Astrocyte of the spinal cord (primary cell): ENCODE results near the gene GLT8D1.
A peak's percentile ranks its signal among the peaks of the same experiment; 100 is the strongest.

Experiments used
- DNase-seq: peaks from one replicate; pipeline ENCODE4 v3.0.0; 2011; ENCODE audit warnings: low read depth, low spot score
- H3K4me3 ChIP-seq: 2 replicates; pipeline ENCODE4 v1.5.1; 2011; ENCODE audit warnings: low read depth, mild to moderate bottlenecking, low read length, moderate library complexity
- in situ Hi-C: cut with HindIII; loops from 2 replicates; pipeline ENCODE4 v1.10.0; 2017; ENCODE audit warnings: low sequenced_read_pairs
- TF ChIP-seq, protein P1 (sequence below): IDR thresholded peaks from 2 replicates; pipeline ENCODE4 v1.5.1; 2012; ENCODE audit warnings: low read depth, mild to moderate bottlenecking, low read length, inconsistent platforms

Gene GLT8D1, protein sequence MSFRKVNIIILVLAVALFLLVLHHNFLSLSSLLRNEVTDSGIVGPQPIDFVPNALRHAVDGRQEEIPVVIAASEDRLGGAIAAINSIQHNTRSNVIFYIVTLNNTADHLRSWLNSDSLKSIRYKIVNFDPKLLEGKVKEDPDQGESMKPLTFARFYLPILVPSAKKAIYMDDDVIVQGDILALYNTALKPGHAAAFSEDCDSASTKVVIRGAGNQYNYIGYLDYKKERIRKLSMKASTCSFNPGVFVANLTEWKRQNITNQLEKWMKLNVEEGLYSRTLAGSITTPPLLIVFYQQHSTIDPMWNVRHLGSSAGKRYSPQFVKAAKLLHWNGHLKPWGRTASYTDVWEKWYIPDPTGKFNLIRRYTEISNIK

DNA sequence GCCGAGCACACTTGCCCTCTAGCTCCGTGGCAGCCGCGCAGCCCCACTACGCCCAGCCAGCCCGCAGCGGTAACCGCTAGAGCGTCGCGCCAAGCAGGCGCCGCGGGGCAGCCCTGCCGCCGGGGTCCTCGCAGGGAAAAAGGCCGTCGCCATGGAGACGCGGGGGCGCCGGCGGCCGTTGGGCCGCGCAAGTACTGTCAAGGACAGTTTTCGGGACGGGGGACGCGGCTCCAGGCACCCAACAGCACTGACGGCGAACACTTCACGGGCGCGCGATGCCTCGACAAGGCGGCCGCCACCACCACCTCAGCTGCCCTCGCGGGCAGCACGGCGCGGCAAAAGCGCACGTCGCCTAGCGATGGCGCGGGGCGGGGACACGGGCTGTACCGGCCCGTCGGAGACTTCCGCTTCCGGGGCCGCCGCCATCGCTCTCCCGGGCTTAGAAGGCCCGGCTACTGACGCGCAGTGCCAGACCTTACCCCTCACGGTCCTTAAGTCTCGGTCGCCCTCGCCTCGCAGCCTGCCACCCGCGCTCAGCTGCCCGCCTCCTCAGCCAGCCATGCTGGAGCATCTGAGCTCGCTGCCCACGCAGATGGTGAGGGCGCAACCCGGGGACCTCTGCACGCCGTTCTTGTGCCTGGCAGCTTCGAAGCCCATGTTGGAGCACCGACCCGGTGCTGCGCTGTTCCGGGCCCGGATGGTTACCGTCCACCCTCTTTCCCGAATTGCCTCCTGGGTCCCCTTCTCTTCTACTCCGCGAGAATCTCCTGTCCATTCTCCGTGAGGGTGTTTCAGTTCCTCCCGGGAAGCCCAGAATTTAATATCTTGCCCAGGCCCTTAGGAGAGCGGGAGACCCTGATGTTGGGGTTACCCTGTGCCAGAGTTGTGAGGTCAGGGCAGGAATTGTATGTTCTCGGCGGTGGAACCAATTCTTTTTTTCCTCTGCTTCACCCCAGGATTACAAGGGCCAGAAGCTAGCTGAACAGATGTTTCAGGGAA, at the start of gene GLT8D1, which contains the start of gene SPCS1:
Gene GLT8D1 (minus strand): TSS at position 104 of the 999 bp plus-strand sequence. CDS start 5,331 bp downstream, outside the sequence.
Gene SPCS1 (plus strand): TSS at position 419 of the 999 bp plus-strand sequence. CDS start 141 bp downstream, at position 560.
- in situ Hi-C loops, result no loop called here
- TF ChIP-seq, protein P1, sequence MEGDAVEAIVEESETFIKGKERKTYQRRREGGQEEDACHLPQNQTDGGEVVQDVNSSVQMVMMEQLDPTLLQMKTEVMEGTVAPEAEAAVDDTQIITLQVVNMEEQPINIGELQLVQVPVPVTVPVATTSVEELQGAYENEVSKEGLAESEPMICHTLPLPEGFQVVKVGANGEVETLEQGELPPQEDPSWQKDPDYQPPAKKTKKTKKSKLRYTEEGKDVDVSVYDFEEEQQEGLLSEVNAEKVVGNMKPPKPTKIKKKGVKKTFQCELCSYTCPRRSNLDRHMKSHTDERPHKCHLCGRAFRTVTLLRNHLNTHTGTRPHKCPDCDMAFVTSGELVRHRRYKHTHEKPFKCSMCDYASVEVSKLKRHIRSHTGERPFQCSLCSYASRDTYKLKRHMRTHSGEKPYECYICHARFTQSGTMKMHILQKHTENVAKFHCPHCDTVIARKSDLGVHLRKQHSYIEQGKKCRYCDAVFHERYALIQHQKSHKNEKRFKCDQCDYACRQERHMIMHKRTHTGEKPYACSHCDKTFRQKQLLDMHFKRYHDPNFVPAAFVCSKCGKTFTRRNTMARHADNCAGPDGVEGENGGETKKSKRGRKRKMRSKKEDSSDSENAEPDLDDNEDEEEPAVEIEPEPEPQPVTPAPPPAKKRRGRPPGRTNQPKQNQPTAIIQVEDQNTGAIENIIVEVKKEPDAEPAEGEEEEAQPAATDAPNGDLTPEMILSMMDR, result no peak
- peak within 1 kb of the TSS; percentile 99 for H3K4me3 ChIP-seq
- DNase-seq, result peak; percentile 88

DNA sequence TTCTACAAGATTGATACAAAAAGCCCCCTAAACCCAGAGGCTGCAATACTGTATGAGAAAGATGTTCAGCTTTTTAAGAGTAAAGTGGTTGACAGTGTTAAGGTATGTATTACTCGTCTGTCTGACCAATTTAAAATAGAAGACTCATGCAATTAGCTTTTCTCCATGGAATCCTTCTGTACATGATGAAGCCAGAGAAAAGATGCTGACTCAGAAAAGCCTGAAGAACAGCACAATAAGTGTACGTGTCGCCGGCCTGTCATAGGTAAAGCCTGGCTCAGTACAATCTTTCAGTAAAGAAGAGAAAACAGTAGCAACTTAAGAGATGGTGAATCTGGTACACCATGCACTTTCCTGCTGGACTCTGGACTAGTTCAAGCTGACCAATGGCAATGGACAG, 48.8 kb upstream of the GLT8D1 start:
- in situ Hi-C loops, result no loop called here
- no peak overlapping the region for H3K4me3 ChIP-seq
- no peak for DNase-seq
- TF ChIP-seq, protein P1, result no peak

DNA sequence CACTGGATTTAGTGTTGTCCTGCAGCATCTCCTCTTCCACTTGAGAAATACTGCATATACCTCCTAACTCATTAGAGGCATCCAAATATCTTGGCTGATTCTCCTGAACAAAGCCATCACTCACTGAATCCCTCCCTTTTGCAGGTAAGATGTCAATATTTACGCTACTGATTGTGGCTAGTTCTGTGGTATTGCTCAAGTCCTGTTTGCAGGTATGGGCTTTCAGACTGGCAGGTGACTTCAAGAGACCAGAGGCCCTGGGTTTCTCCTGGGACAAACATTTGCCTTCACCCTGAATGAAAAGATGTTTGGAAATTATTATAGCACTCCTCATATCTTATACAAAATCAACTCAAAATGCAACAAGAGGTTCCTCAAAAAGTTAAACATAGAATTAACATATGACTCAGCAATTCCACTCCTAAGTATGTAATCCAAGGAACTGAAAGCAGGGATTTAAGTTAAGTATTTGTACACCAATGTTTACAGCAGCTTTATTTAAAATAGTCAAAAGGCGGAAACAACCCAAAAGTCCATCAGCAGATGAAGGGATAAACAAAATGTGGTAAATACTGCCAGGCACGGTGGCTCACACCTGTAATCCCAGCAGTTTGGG, 46.6 kb upstream of the GLT8D1 start:
- in situ Hi-C loops, result no loop called here
- TF ChIP-seq, protein P1, result no peak
- no peak for DNase-seq
- no peak overlapping the region for H3K4me3 ChIP-seq

DNA sequence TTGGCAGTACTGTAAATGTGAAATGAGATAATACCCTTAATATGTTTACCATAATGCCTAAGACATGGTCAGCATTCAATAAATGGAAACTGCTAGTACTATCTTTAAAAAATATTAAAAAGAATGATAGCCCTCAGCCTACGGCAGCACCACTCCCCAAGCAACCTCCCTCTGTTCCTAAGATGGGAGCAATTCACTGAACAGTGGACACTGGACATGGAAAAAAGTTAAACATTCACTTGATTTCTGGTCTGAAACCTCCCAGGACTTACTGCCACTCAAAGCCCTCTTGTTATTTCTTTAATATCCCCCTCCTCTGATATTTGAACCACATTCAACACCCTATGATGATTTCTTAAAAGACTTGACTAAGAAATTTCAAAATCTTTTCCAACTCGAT, 38.1 kb upstream of the GLT8D1 start:
- no peak overlapping the region for H3K4me3 ChIP-seq
- TF ChIP-seq, protein P1, result no peak
- DNase-seq, result no peak
- in situ Hi-C loops, result no loop called here

DNA sequence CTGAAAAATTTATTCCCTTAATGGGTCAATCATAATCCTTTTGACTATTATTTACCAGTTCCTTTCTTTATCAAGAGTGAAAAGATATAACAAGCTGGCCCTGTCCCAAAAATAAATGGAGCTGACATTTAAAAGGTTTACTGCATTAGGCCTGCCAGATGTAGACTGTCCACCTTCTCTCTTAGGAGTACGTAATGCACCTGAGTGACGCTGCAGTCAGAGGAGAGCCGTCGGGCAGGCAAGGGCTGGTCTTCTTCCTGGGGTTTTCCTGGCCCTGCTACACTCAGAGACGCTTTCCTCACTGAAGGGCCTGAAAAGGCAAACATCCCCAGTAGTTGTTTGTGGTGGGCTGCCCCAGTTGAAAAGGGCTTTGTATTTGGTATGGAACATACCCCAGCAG, 37.6 kb upstream of the GLT8D1 start:
- in situ Hi-C loops, result no loop called here
- DNase-seq, result no peak
- H3K4me3 ChIP-seq, result no peak overlapping the region
- TF ChIP-seq, protein P1, result no peak
